A549 (cell line): ENCODE results near the gene PODNL1. TPM values are rescaled to one million over a fixed set of nuclear protein-coding genes. Genes with fewer than 3 reads are reported as not detected.
A peak's percentile ranks its signal among the peaks of the same experiment; 100 is the strongest.
"Not testable (repeated sequence)": the region's sequence is repeated elsewhere in the genome, so short reads cannot be mapped to it uniquely, and the experiment has no call there.

Source experiments
- ATAC-seq, 2 experiments: fragments of 200-7000 bp in 1 of 2; fragments of >200 bp in 1 of 2; cut with Nextera tagmentation in 1 of 2; cut with Tn5 transposase in 1 of 2; 3 replicates each; pipeline versions ENCODE4 v1.8.0 to v1.9.1; 2018 to 2020; ENCODE audit warnings: mild to moderate bottlenecking in 1 of 2, moderate library complexity in 1 of 2
- CTCF ChIA-PET: fragments of 300-600 bp; sonication (Branson Sonifier 250); formaldehyde crosslinking; extraction: SDS; loops from one replicate; lab custom pipeline; 2021; ENCODE audit warnings: antibody characterized with exemption, inconsistent platforms; lab: Yijun Ruan, JAX
- POLR2A ChIA-PET: fragments of 350-600 bp; formaldehyde crosslinking; extraction: SDS; loops from one replicate; lab custom pipeline; 2021; ENCODE audit warnings: antibody characterized with exemption, inconsistent platforms; lab: Yijun Ruan, JAX
- DNase-seq, 2 experiments: peaks; one replicate each; pipeline versions ENCODE4 v3.0.0 to v3.0.0-alpha.2; 2011 to 2016; ENCODE audit warnings: low read depth in 1 of 2, low spot score in 1 of 2
- FAIRE-seq: peaks from 2 replicates; lab custom pipeline; 2011; peaks lifted over from hg19 to GRCh38; lab: Jason Lieb, UNC
- H3K27ac ChIP-seq, 2 experiments: fragments of >200 bp; sonication (Bioruptor Twin); formaldehyde crosslinking; 3 replicates each; pipeline ENCODE4 v1.5.1; 2016 to 2017
- H3K4me1 ChIP-seq: fragments of >200 bp; sonication (Bioruptor Twin); formaldehyde crosslinking; 3 replicates; pipeline ENCODE4 v1.6.1; 2016
- H3K4me2 ChIP-seq: fragments of >200 bp; sonication (Bioruptor Twin); formaldehyde crosslinking; 3 replicates; pipeline ENCODE4 v1.6.1; 2016
- H3K4me3 ChIP-seq: fragments of >200 bp; sonication (Bioruptor Twin); formaldehyde crosslinking; 3 replicates; pipeline ENCODE4 v1.5.1; 2016
- H3K9me3 ChIP-seq: fragments of >200 bp; sonication (Bioruptor Twin); formaldehyde crosslinking; 3 replicates; pipeline ENCODE4 v1.6.1; 2016
- CEBPB ChIP-seq, 2 experiments: fragments of >200 bp in 1 of 2; sonication (Bioruptor Twin) in 1 of 2; formaldehyde crosslinking in 1 of 2; IDR thresholded peaks; 2 replicates each; pipeline ENCODE4 v1.6.1; 2012 to 2016
- CHD4 ChIP-seq: fragments of 200-600 bp; sonication (generic); IDR thresholded peaks from 2 replicates; pipeline ENCODE4 v1.6.1; 2016; ENCODE audit warnings: antibody characterized with exemption, mild to moderate bottlenecking, borderline replicate concordance
- CTCF ChIP-seq: fragments of >200 bp; sonication (Bioruptor Twin); formaldehyde crosslinking; IDR thresholded peaks from 3 replicates; pipeline ENCODE4 v1.5.1; 2016
- ESRRA ChIP-seq: fragments of 150-350 bp; IDR thresholded peaks from 2 replicates; pipeline ENCODE4 v1.6.1; 2014; ENCODE audit warnings: mild to moderate bottlenecking, low read length, borderline replicate concordance
- GATA3 ChIP-seq: IDR thresholded peaks from 2 replicates; pipeline ENCODE4 v1.6.1; 2012; ENCODE audit warnings: borderline replicate concordance
- HDAC2 ChIP-seq: fragments of 200-600 bp; sonication (generic); IDR thresholded peaks from 2 replicates; pipeline ENCODE4 v1.6.1; 2016
- HEYL ChIP-seq: fragments of 250-450 bp; sonication (Bioruptor Pico); IDR thresholded peaks from 2 replicates; pipeline ENCODE4 v1.8.0; 2021; ENCODE audit warnings: mild to moderate bottlenecking, moderate library complexity
- MAX ChIP-seq: IDR thresholded peaks from 2 replicates; pipeline ENCODE4 v1.6.1; 2012
- PHF8 ChIP-seq: fragments of 200-600 bp; sonication (generic); IDR thresholded peaks from 2 replicates; pipeline ENCODE4 v1.6.1; 2016; ENCODE audit warnings: low read depth, mild to moderate bottlenecking, antibody characterized with exemption, moderate library complexity, borderline replicate concordance
- POLR2A ChIP-seq: IDR thresholded peaks from 2 replicates; pipeline ENCODE4 v1.6.1; 2012; ENCODE audit warnings: mild to moderate bottlenecking, low read length
- RAD21 ChIP-seq, 2 experiments: fragments of >200 bp in 1 of 2; sonication (Bioruptor Twin) in 1 of 2; formaldehyde crosslinking in 1 of 2; IDR thresholded peaks in 1 of 2; conservative IDR thresholded peaks in 1 of 2; 2 replicates in 1 of 2; 3 replicates in 1 of 2; pipeline ENCODE4 v1.6.1; 2012 to 2018; ENCODE audit warnings: inconsistent platforms in 1 of 2
- RCOR1 ChIP-seq: fragments of 150-350 bp; IDR thresholded peaks from 2 replicates; pipeline ENCODE4 v1.6.1; 2014; ENCODE audit warnings: antibody characterized with exemption, low read length, low read depth
- REST ChIP-seq: fragments of 200-600 bp; sonication (generic); IDR thresholded peaks from 2 replicates; pipeline ENCODE4 v1.6.1; 2016; ENCODE audit warnings: antibody characterized with exemption, mild to moderate bottlenecking, moderate library complexity
- RNF2 ChIP-seq: fragments of 200-600 bp; sonication (generic); IDR thresholded peaks from 2 replicates; pipeline ENCODE4 v1.6.1; 2016; ENCODE audit warnings: low read depth, mild to moderate bottlenecking, antibody characterized with exemption, moderate library complexity, borderline replicate concordance
- SMC3 ChIP-seq: fragments of >200 bp; sonication (Bioruptor Twin); formaldehyde crosslinking; IDR thresholded peaks from 3 replicates; pipeline ENCODE4 v1.6.1; 2018; ENCODE audit warnings: inconsistent platforms
- TFCP2L1 ChIP-seq: fragments of 250-450 bp; sonication (Bioruptor Pico); IDR thresholded peaks from 2 replicates; pipeline ENCODE4 v1.5.0; 2021; ENCODE audit warnings: mild to moderate bottlenecking
- TP53 ChIP-seq: fragments of 250-450 bp; sonication (Bioruptor Pico); IDR thresholded peaks from 2 replicates; pipeline ENCODE4 v1.5.0; 2021; ENCODE audit warnings: mild to moderate bottlenecking, moderate library complexity
- USF2 ChIP-seq: fragments of 450-650 bp; IDR thresholded peaks from 2 replicates; pipeline ENCODE4 v1.6.1; 2014; ENCODE audit warnings: antibody characterized with exemption
- ZC3H11A ChIP-seq: fragments of 450-650 bp; IDR thresholded peaks from 2 replicates; pipeline ENCODE4 v1.6.1; 2014; ENCODE audit warnings: antibody characterized with exemption, mild to moderate bottlenecking
- WGBS: methylation state at CpG from one replicate; pipeline ENCODE4 v1.1.6; 2017; ENCODE audit errors: missing lambda C conversion rate; 5-methylcytosine and 5-hydroxymethylcytosine counted together
- polyA plus RNA-seq, 4 experiments: library from polyadenylated mRNA; depleted of rRNA in 3 of 4; stranded (reverse); fragments of >200 nt; fragmentation: RNase III in 1 of 4; extraction: RNeasy Plus Mini Kit Qiagen cat#74134 plus additional on column Dnase treatment in 1 of 4; gene quantifications; 2 replicates in 3 of 4; 3 replicates in 1 of 4; pipeline ENCODE4 v1.2.3, GENCODE V29; 2011 to 2017

Gene PODNL1
- polyA plus RNA-seq, 2 of the 4 experiments (the other 2 are of a cell fraction): 0.79 to 1.3 TPM

GRCh38 chr19:13974073-13974472 lies 35.9 kb upstream of the PODNL1 start:
- WGBS: 84% methylated on average over 12 of the region's 12 CpGs
- no peak overlapping the region for H3K4me2 ChIP-seq
- no peaks in the 10 kb centered on the region for H3K4me1 ChIP-seq
- peak; percentile 64 to 86; a peak in 3 of 6 replicates for ATAC-seq
- TF ChIP-seq CHD4 (no peak), USF2 (no peak), POLR2A (no peak), RAD21 (conservative IDR thresholded peaks at IDR 0.05 in 1 of 2, IDR thresholded peaks at IDR 0.05 in 1 of 2) (no peak), REST (no peak), MAX (no peak), SMC3 (no peak), HDAC2 (no peak), RCOR1 (no peak), TFCP2L1 (CRISPR knock-in tag) (no peak), TP53 (CRISPR knock-in tag) (no peak), GATA3 (no peak), CTCF (no peak), PHF8 (no peak), ZC3H11A (no peak), HEYL (CRISPR knock-in tag) (no peak), ESRRA (no peak), RNF2 (no peak)
- TF ChIP-seq, all 56 proteins: peak for 0
- H3K4me3 ChIP-seq: no peak overlapping the region
- CTCF ChIA-PET: no interaction called here
- DNase-seq (peak in 1 of 2 experiments; percentile 32), FAIRE-seq (no peak)
- H3K27ac ChIP-seq: no peak overlapping the region
- POLR2A ChIA-PET: no interaction called here
- no peaks in the 10 kb centered on the region for H3K9me3 ChIP-seq

GRCh38 chr19:13973479-13973878 lies 35.3 kb upstream of the PODNL1 start:
- H3K4me3 ChIP-seq, FAIRE-seq, DNase-seq, ATAC-seq, H3K4me2 ChIP-seq, H3K4me1 ChIP-seq, H3K27ac ChIP-seq, H3K9me3 ChIP-seq, POLR2A ChIA-PET: not testable (repeated sequence)
- TF ChIP-seq CEBPB (IDR thresholded peaks at IDR 0.05): peak in 1 of 2 experiments; percentile 18; a peak in 1 of 4 replicates
- WGBS: 94% methylated on average over 3 of the region's 3 CpGs
- CTCF ChIA-PET: interaction anchor here (0.7 to 1.3 kb wide), 2 partner anchors 93 to 98 kb away, joined by 3 to 4 read pairs; no protein-coding TSS in a partner anchor
